Stimulated activated memory B cell treated with anti-CD40 and anti-IgM and Interleukin-4, amounts not matched to agents 10 μg/mL and 1 μg/mL and 100 μg/mL, for 72 hours (primary cell): ENCODE results near the gene CITED1.

ENCODE experiments used
- ATAC-seq: fragments of 150-1000 bp; cut with Tn5 transposase; 2 replicates; pipeline ENCODE4 v1.10.0; 2021
- H3K27ac Mint-ChIP-seq: one replicate; pipeline ENCODE4 v1.8.0; 2022; ENCODE audit warnings: mild to moderate bottlenecking, mixed read lengths
- H3K27me3 Mint-ChIP-seq: one replicate; pipeline ENCODE4 v1.8.0; 2022; ENCODE audit warnings: mixed read lengths
- H3K36me3 Mint-ChIP-seq: one replicate; pipeline ENCODE4 v1.8.0; 2022; ENCODE audit warnings: mixed read lengths
- H3K4me1 Mint-ChIP-seq: one replicate; pipeline ENCODE4 v1.8.0; 2022; ENCODE audit warnings: mixed read lengths
- H3K4me3 Mint-ChIP-seq: one replicate; pipeline ENCODE4 v1.8.0; 2022; ENCODE audit warnings: mild to moderate bottlenecking, moderate library complexity, mixed read lengths
- H3K9me3 Mint-ChIP-seq: one replicate; pipeline ENCODE4 v1.8.0; 2022; ENCODE audit warnings: mixed read lengths

The CITED1 gene

DNA sequence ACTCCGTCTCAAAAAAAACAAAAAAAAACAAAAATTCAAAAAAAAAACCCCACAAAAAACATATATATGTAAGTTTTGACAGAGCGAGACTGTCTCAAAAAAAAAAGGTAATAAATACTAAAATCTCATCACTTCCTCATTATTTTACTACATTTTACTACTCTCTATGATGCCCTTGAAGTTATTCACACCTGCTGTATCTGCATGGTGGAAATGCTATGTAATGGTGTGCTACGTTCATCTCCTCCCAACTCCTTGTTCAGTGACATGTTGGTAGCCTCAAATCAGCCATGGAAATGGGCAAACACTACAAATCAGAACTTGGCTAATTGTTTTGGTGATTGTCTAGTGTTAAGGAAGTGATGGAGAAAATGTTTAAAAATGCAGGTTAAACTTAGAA is 40.5 kb downstream of the CITED1 start:
- ATAC-seq: no peak
- Mint-ChIP-seq H3K27me3 (no peaks in the 10 kb centered on the region), H3K4me1 (no peaks in the 10 kb centered on the region), H3K36me3 (peaks cover 10% of the 10 kb centered on the region), H3K27ac (no peak overlapping the region), H3K9me3 (no peaks in the 10 kb centered on the region), H3K4me3 (no peak overlapping the region)

DNA sequence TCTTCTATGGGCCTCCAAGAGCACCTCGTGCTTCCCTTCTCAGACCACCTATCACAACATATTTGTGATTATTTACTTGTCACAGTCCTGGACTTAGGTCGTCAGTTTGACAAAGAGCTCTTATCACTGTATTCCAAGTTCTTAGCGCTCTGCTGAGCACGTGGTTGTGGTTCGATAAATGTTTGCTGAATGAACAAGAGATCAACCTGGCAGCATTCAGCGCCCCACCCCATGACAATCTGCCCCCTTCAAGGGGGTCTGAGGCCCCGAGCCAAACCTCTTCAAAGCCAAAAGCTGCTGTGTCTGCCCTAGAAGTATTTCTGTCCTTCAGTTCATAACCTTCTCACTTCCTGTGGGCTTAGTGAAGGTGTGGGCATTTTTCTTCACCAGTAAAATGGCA is 43.6 kb downstream of the CITED1 start:
- H3K36me3 Mint-ChIP-seq: no peaks in the 10 kb centered on the region
- no peak overlapping the region for H3K27ac Mint-ChIP-seq
- ATAC-seq: no peak
- no peaks in the 10 kb centered on the region for H3K27me3 Mint-ChIP-seq
- H3K9me3 Mint-ChIP-seq: no peaks in the 10 kb centered on the region
- H3K4me1 Mint-ChIP-seq: no peaks in the 10 kb centered on the region
- no peak overlapping the region for H3K4me3 Mint-ChIP-seq

DNA sequence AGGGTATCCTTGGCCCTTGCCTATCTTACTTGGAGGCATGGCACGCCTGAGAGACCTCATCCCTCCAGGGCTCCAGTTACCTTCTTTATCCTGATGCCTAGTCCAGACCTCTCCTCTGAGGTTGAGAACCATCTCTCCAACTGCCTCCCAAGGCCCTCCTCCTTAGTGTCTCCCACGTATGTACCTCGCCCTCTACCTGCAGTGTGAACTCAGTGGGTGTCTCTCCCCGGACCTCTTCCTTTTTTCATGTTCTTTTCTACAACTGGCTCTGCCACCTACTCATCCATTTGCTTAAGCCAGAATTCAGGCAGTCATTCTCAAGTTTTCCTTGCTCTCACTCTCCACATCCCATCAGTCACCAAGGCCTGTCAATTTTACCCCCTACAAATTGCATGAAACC is 45.3 kb downstream of the CITED1 start:
- no peak for ATAC-seq
- no peak overlapping the region for H3K4me3 Mint-ChIP-seq
- H3K27ac Mint-ChIP-seq: no peak overlapping the region
- no peaks in the 10 kb centered on the region for H3K36me3 Mint-ChIP-seq
- H3K27me3 Mint-ChIP-seq: peaks cover 5% of the 10 kb centered on the region
- no peaks in the 10 kb centered on the region for H3K9me3 Mint-ChIP-seq
- H3K4me1 Mint-ChIP-seq: no peaks in the 10 kb centered on the region

DNA sequence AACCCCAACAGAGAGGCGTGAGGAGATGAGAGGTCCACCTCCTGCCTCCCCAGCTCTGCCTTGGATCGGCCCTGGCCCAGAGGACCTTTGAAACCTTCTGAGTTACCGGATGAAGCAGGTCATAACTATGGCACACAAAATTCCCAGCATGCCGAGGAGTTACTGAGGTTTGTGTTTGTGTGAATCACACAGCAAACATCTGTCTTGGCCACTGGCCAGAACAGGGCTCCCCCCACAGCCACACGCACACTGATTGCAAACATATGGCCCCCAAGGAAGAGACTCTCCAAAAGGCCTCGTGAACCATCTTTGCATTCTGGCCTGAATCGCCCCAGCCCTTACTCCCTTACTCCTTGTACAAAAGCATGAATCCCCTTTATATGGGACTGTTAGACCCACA is 47.5 kb downstream of the CITED1 start:
- Mint-ChIP-seq H3K4me3 (no peak overlapping the region), H3K36me3 (peaks cover under 1% of the 10 kb centered on the region), H3K27me3 (peaks cover 21% of the 10 kb centered on the region), H3K27ac (no peak overlapping the region), H3K9me3 (no peaks in the 10 kb centered on the region), H3K4me1 (peaks cover 4% of the 10 kb centered on the region)
- no peak for ATAC-seq

DNA sequence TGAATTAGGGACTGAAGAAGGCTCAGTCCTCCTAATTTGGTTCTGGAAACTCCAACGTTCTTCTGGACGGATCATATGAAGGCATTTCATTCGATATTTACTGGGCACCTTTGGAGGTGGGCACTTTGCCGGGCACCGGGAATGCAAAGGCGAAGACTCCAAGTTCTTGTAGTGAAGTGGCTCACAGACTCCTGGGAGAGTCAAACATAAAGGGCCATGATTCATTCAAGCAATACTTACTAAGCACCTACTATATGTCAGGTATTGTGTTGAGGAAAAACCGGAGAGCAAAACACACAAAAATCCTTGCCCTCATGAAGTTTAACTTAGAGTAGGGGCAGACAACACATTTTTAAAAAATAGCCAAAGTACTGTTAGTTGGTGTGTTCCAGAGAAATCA is 49.9 kb downstream of the CITED1 start:
- Mint-ChIP-seq H3K4me3 (no peak overlapping the region), H3K27ac (no peak overlapping the region), H3K27me3 (peaks cover 27% of the 10 kb centered on the region), H3K4me1 (peaks cover 4% of the 10 kb centered on the region), H3K36me3 (peaks cover 5% of the 10 kb centered on the region), H3K9me3 (no peaks in the 10 kb centered on the region)
- no peak for ATAC-seq

DNA sequence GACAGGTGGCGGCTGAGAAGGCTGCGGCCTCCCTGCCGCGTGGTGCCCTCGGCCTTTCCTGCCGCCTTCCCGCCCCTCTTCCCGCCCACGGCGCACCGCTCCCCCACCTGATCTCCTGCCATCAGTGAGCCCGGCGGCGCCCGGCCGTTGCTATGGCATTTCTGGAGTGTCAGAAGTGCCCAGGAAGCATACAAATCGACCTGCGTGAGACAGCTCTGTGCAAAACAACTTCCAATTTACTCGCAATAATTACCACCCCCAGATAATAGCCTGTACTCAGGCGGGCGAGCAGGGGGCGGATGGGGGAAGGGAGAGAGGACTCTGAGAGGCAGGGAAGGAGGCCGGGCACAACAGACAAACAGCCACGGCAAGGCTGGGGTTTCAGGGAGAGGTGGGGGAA is 50.3 kb downstream of the CITED1 start:
- H3K9me3 Mint-ChIP-seq: no peaks in the 10 kb centered on the region
- H3K4me1 Mint-ChIP-seq: peaks cover 4% of the 10 kb centered on the region
- H3K4me3 Mint-ChIP-seq: no peak overlapping the region
- no peak for ATAC-seq
- H3K27me3 Mint-ChIP-seq: peaks cover 27% of the 10 kb centered on the region
- H3K27ac Mint-ChIP-seq: no peak overlapping the region
- H3K36me3 Mint-ChIP-seq: peaks cover 5% of the 10 kb centered on the region

DNA sequence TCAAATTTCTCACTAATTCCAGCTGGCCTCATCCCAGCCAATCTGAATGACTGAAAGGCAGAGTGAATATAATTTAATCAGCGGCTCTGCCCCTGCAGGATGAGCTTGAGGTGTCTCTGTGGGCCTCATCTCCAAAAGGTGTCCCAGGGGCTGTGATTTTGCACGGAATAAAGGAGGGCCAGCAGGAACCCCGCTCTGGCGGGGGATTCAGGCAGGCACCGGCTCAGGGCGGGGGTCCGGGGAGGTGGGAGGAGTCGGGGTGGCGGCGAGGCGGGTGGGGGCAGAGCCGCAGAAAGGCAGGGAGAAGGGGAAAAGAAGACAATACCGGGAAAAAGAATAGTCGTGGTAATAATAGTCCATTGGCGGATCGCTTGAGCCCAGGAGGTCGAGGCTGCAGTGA is 50.9 kb downstream of the CITED1 start:
- H3K9me3 Mint-ChIP-seq: no peaks in the 10 kb centered on the region
- ATAC-seq: no peak
- H3K4me1 Mint-ChIP-seq: peaks cover 4% of the 10 kb centered on the region
- H3K27me3 Mint-ChIP-seq: peaks cover 27% of the 10 kb centered on the region
- no peak overlapping the region for H3K27ac Mint-ChIP-seq
- H3K36me3 Mint-ChIP-seq: peaks cover 5% of the 10 kb centered on the region
- no peak overlapping the region for H3K4me3 Mint-ChIP-seq

DNA sequence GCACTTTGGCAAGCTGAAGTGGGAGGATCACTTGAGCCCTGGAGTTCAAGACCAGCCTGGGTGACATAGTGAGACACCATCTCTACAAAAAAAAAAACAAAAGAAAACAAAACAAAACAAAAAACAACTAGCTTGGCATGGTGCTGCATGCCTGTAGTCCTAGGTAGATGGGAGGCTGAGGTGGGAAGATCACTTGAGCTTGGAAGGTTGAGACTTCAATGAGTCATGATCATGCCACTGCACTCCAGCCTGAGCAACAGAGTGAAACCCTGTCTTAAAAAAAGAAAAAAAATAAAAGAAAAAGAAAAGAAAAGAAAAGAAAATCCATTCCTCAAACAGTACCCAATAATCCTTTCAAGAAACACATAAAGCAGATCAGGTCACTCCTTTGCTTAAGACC is 52.0 kb downstream of the CITED1 start:
- no peak for ATAC-seq

More for the DNA sequence above, 52.0 kb downstream of the CITED1 start:
- no peaks in the 10 kb centered on the region for H3K9me3 Mint-ChIP-seq
- peaks cover 4% of the 10 kb centered on the region for H3K4me1 Mint-ChIP-seq
- peaks cover 27% of the 10 kb centered on the region for H3K27me3 Mint-ChIP-seq
- no peak overlapping the region for H3K27ac Mint-ChIP-seq
- H3K4me3 Mint-ChIP-seq: no peak overlapping the region
- H3K36me3 Mint-ChIP-seq: peaks cover 5% of the 10 kb centered on the region
